T-helper 2 cell treated with Interferon-gamma antibody and Interleukin-4, amounts not matched to agents 100 ng/mL and 5 ng/mL, for 36 hours (primary cell): ENCODE results near the gene ALPI. TPM values are rescaled to one million over a fixed set of nuclear protein-coding genes. Genes with fewer than 3 reads are reported as not detected.

Source experiments
- intact Hi-C: fragments of 100-400 bp; cut with micrococcal nuclease; formaldehyde crosslinking; loops from one replicate; pipeline ENCODE4 v1.15.1; 2023
- total RNA-seq: library from RNA; stranded (reverse); gene quantifications from 2 replicates; pipeline ENCODE4 v1.2.3, GENCODE V29; 2022

Gene ALPI
- total RNA-seq, 1 donor from 2014 or later: not detected

DNA sequence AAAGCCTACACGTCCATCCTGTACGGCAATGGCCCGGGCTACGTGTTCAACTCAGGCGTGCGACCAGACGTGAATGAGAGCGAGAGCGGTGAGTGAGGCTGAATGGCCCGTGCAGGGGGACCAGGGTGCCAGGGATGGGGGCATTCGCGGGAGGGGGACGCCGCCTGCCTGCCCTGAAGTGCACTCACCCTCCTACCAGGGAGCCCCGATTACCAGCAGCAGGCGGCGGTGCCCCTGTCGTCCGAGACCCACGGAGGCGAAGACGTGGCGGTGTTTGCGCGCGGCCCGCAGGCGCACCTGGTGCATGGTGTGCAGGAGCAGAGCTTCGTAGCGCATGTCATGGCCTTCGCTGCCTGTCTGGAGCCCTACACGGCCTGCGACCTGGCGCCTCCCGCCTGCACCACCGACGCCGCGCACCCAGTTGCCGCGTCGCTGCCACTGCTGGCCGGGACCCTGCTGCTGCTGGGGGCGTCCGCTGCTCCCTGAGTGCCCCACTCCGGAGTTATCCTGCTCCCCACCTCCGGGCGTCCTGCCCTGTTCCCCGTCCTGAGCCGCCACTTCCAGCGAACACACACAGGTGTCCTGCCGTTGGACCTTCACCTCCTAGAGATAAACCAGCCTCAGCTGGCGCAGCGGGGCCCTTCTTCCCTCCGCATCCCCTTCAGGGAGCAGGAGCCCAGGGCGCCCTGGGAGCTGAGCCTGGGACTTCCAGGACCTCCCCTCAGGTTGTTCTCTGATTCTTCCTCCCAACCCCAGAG lies 2.9 kb downstream of the ALPI start:
- intact Hi-C loops: no loop called here

DNA sequence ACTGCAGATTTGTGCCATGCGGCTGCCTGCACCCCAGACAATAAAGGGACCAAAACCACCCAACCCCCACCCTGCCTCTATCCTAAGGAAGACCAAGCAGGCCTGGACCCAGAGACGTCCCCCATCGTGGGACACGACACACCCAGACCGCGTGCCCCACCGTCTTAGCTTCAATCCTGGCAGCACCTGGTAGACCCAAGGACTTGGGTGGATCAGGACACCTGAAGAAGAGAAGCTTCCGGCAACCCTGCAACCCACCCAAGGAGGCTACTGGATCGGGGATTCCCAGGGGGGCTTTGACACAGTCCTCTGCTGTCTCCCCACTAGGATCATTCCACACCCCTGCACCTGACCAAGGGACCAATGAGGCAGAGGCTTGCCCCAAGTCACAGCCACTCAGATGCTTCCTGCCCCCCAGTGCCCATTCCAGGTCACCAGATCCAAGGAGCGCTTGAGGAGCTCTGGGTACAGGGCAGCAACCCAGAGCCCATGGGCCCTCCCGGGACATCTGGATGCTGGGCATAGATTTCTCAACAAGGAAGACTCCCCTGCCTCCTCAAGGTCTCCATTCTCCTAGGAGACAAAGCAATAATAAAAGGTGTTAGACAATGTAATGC lies 3.6 kb downstream of the ALPI start:
- intact Hi-C loops: no loop called here

DNA sequence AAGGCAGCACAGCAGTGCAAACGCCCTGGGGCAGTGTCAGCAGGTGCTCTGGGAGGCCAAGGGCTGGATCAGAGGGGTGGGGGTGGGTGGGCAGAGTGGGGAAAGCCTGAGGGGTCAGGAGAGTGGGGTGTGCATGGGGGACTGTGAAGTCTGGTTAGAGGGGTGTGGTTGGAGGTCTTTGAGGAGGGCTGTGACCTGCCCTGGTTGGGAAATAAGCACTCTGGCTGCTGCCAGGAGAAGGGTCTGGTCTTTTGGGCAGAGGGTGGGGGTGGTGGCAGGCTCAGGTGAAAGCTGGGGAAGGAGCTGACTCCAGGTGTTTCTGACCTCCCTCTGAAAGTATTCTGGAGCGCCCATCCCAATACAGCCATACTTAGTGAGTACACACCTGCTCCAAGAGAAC lies 4.2 kb downstream of the ALPI start:
- intact Hi-C loops: no loop called here

DNA sequence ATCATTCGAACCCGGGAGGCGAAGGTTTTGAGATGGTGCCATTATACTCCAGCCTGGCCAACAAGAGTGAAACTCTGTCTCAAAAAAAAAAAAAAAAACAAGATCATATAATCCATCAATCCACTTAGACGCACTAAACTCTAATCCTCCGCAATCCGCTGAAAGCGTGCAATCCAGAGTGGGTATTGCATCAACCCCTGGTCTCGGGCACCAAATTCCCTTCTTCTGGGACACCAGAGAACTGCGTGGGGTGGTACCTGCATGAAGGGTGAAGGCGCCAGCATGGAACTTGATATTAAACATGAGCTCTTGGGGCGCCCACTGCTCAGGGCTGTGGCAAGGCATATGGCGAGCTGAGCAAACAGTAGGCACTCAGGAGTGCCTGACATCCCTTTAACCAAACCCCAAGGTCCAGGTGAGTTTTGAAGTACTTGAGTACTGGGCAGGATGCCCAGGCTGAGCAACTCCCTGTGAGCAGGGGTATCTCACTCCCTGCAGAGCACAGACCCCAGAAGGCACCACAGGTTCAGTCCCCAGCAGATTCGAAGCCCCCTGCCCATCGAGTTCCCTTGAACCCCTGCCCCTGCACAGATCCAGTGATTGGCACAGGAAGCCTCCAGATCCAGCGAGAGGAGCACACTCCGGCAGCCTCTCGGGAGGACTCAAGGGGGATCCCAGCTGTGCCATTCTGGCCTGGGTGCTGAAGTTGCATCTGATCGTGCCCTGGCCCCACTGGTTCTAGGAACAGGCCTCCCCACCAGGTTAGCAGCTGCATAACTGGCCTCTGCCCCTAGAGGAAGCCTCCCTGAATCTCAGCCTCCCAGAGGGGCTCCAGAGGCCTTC lies 8.0 kb downstream of the ALPI start:
- intact Hi-C loops: no loop called here

DNA sequence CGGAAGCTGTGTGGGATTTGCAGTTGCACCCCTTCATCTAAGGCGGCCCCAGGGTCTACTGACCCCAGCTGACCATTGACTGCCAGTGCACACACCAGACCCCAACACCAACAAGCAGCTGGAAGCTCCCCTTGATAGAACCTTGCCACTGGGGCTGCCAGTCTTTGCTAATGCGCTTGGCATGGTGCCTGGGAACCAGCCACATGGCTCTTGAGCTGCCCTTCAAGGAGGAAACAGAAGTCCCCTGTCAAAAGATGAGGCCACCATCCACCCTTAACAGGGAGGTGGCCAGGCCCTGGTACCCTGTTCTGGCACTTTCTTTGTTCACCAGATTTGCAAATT lies 8.6 kb downstream of the ALPI start:
- intact Hi-C loops: no loop called here

DNA sequence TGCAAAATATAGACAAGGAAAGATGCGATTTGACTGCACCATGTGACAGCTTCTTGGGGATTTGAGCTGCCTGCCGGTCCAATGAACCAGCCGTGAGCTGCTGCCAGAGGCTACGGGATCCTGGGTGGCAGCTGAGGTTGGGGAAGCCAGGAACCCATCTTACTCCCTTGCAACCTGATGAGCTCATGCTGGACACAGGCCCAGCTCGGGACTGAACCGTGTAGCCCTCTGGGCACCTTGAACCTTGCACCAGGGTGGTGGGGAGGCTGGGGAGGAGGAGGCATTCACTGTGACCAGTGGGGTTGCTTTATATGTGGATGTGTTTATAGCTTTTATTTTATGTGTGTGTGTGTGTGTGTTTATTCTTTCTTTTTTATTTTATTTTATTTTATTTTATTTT lies 9.1 kb downstream of the ALPI start:
- intact Hi-C loops: no loop called here

DNA sequence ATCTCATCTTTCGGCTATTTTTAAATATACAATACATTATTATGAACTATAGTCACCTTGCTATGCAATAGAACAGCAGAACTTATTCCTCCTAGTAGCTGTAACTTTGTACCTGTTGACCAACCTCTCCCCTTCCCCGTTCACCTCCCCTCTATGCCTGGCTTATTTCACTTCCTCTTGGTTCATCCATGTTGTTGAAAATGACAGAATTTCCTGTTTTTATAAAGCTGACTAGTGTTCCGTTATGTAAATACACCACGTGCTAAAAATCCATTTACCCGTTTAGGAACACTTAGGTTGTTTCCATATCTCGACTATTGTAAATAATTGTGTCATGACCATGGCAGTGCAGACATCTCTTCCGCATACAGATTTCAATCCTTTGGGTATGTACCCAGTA lies 10.3 kb downstream of the ALPI start:
- intact Hi-C loops: no loop called here

DNA sequence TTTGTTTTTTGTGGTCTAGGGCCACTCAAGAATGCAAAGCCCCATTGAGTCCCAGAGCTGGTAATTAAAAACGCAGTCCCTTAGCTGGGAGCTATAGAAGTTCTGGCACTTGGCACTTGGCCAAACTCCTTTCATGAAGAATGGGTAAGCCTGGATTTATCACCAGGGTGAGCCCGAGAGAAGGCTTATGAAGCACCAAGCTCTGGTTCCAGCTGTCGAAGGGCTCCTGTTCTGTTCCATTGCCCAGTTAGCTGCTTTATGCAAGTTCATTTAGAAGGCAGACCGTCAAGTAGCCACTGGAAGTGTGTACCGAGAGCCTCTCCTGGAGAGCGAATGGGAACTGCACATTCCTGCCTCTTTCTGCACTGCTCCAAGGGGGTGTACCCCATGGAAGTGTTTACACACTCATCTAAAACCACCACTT lies 17.5 kb downstream of the ALPI start:
- intact Hi-C loops: no loop called here

DNA sequence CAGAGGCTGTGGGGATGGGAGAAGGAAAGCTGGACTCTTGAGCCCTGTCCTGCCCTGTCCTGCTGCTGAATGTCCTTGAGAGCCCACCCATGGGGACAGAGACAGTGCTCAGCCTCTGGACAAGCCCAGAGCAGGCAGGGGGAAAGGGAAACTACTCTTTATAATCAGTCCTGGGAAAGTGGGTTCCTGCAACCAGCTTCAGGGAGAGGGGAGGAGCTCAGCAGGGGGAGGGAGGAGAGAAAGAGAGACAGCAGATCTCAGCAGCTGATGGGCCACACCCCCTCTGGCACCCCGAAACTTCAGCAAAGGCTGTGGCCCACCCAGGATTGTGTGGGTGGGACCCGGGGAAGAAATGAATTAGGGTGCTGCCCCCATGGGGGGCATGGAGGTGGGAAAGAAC lies 20.1 kb downstream of the ALPI start:
- intact Hi-C loops: no loop called here

DNA sequence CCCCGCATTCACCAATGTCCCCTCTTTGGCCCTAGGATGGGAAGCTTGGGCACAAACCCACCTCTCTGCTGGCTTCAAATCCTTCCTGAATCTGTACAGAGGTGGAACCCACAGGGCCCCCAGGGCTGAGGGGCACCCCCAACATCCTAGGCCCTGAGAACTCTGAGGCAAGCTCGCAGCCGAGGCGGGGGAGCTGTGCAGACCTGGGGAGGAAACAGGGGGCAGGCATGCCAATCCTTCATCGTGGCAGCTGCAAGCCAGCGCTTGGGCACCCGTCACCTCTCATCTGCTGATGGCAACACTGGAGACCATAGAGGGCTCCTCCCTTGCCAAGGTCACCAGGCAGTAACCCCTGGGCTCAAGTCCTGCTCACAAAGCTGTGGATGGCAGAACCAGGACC lies 20.8 kb downstream of the ALPI start:
- intact Hi-C loops: no loop called here

DNA sequence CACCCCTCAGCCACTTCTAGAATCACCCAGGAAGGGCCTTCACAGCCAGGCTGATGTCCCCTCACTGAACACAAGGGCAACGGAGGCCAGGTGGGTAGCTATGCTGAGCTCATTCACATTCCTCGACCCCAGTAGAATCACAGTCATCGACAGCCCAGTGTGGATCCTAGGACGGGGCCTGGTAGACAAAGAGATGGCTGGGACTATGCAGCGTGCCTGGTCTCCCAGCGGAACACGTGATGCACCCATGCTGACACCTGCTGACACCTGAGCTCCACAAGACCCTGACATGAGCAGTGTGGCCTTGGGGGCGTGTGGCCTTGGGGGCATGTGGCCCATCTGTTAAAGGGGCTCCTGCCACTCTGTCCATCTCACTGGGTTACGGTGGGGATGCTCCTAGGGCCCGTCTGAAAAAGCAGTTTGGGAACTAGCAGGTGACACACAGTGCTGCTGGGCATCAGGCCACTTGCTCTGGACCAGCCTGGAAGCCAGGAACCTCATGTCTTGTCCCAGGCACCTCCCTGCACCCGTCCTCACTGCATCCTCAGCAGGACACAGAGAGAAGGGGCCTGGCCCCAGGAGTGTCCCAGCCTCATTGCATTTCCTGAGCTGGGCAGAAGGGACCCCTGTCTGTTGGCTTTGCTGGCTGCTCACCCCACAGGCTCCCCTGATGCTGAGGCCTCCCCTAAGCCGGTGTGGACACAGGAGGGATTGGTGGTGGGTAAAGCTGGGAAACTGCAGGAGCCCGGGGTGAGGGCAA lies 22.0 kb downstream of the ALPI start:
- intact Hi-C loops: no loop called here

DNA sequence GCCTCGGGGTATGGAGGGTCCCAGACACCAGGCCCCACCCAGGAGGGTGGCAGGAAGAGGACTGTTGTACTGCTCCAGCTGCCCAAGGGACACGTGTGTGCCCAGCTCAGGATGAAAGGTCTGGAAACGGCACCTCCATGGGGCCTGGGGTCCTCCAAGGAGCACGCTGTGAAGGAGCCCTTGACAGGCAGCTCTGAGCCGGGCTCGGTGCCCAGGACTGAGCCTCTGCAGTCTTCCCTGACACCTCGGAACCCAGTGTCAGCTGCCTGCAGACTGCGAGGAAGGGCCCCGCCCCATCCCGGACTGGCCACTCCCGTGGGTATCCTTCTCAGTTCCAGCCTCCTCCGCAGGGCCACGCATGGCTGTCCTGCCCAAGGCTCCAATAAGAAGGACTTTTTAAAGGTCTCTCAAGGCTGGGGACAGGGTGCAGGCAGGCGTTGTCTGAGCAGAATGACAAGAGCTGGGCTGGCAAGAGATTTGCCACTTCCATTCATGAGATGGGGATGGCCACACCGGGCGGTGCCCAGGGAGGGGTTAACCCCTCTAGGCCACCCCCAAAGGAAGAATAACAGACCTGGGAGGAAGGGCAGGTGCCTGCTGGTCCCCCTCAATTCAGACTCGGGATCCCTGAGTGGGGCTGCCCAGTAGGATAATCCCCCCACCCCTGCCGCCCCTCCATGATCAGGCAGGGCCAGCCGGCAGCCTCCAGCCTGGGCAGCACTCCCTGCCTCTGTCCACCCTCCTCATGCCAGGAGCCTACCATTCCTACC lies 22.8 kb downstream of the ALPI start:
- intact Hi-C loops: no loop called here

DNA sequence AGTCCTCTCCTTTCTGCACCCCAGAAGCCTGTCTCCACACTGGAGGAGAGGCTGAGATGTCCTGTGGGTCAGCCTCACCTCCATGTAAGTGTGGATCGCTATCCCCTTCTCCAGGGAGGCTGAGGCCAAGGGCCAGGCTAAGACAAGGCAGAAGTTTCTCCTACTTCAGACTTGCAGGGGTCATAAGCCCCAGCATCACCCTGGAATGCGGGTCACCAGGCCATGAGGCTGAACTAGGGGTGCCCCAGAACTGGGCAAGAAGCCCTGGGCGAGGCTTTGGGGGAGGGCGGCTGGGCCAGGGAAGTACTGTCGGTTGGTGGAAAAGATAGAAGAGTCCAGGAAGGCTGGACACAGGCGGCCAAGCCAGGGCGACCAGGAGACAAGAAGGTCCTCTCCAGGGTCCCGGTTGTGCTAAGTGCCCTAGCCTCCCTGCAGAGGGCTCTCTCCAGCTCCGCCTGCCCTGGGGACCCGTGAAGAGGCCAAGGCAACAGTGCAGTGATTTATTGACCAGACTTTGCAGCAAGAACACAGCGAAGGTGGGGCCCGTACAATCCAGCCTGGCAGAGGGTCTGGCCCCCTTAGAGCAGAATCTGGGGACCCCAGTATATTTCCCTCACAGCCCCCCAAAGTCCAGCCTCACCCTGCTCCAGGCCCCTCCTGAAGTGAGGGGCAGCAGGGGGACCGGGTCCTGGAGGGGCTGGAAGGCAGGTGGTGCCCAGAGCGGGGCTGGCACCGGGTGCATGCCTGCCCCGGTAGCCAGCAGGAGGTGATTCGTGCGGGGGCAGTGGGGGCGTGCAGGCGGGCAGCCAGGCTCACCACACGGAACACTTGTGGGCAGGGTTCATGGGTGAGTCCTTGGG lies 23.6 kb downstream of the ALPI start:
- intact Hi-C loops: no loop called here

DNA sequence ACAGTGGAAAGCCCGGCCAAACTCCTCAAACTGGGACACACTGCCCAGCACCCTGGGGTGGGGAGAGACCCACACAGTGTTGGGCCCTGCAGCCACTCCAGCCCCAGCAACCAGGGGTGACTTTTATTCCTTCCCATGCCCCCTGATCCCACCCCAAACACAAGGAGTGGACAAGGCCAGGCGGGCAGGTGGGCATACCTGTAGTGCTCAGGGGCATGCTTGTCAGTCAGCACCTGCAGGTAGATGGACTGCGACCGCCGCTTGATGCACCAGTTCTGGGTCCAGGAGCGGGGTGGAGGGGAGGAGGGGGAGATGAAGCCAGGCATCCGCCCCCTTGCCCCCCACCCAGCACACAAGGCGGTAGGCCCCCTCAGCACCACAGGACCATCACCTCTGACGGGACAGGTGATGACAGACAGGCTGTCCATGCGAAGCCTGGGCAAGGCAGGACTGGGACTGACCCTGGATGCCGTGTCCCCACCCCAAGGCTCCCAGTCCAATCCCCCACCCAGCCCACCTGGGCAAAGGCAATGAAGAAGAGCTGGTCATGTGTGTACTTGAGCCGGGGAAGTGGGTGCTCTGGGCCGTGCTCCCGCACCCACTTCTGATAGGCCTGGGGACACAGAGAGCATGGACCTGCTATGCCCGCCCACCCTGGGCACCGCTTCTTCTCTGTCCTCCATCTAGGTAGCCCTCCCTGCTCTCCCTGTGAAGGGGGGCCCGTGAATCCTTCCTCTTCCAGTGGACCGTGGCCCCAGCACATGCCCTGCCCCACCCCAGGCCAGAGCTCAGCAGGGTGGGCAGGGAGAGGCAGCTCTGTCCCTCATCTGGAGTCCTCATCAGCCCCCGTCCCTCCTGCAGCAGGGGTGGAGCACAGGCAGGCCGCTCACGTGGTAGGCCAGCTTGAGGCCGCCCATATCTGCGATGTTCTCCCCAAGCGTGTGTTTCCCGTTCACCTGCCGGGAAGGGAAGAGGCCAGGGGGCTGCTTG lies 24.5 kb downstream of the ALPI start:
- intact Hi-C loops: no loop called here

DNA sequence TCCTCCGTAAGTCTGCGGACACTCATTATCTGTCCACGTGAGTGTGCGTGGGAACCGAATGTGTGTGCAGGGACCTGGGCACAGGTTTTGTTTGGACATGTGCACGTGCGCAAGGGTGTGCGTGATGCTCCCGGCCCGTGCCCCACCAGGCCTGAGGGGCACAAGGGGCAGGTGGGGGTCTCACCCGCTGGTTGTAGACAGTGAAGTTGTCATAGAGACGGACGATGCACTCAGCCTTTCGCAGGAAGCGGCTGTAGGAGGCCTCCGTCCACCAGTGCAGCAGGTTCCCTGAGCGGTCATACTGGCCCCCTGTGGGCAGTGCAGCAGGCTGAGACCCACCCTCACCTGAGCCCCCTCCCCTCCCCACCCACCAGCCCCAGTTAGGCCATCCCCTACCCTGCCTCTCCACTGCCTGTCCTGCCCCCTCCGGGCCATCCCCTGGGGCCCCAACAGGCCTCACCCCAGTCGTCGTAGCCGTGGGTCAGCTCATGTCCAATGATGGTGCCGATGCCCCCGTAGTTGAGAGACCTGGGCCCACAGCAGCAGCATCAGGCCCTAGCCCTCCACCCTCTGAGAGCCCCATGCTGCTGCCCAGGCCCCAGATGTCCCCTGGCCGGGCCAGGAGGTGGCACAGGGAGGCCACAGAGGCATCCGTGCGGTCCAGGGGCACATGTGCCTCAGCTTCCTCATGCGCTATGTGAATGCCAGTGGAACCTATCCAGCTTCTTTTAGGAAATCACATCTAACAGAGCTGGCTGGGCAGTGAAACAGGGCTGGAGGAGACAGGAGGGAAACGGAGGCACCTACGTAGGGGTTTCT lies 25.6 kb downstream of the ALPI start:
- intact Hi-C loops: no loop called here

DNA sequence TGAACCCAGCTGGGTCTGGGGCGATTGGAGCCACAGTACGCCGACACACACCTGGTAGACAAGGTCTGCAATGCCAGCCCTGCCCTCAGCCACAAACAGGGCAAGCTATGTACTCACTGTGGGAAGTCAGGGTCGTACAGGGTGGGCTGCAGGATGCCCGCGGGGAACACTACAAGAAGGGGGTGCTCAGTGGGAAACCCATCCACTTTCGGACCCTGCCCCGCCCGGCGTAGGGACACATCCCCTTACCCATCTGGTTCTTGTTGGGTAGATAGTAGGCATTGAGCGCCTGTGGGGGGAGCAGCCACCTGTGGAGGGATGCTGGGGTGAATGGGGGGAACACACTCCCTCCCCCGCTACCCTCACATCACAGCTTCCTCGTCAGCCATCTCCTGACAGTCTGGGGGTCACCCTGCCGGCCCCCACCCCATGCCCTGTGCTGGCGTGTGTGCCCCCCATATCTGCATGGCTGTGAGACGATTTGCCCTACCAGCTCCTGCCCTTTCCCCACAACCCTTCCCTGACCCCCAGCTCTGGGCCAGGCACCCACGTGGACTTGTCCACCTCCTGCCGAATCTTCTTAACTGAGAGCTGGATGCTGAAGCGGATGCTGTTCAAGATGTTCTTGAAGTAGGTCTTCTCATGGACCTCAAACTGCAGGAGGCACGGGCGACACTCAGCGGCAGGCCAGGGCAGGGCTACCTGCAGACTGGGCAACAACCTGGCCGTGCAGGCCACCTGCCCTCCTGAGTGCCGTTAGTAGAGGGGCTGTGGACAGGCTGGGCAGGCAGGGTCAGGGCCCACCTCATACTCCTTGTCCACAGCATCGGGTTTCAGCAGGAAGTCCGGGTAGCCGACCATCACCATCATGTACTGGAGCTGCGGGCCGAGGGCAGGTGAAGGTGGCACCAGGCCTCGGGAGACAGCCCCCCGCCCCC lies 26.6 kb downstream of the ALPI start:
- intact Hi-C loops: no loop called here
